HepG2 (cell line): ENCODE measurements around the gene CPM. TPM values are rescaled to one million over a fixed set of nuclear protein-coding genes. Genes with fewer than 3 reads are reported as not detected.
A peak's percentile ranks its signal among the peaks of the same experiment; 100 is the strongest.

Experiments
- FOXP1 ChIP-seq, 2 experiments: fragments of 450-650 bp in 1 of 2; IDR thresholded peaks; 2 replicates each; pipeline ENCODE4 v1.6.1; 2017 to 2018; ENCODE audit warnings: antibody characterized with exemption in 1 of 2
- GABPA ChIP-seq, 2 experiments: IDR thresholded peaks; 2 replicates each; pipeline ENCODE4 v1.6.1; 2011 to 2016; ENCODE audit warnings: low read depth in 2 of 2, low read length in 1 of 2, missing biosample characterization in 1 of 2, missing genetic modification characterization in 1 of 2
- GATAD2A ChIP-seq: IDR thresholded peaks from 2 replicates; pipeline ENCODE4 v1.6.1; 2016
- GFI1 ChIP-seq: sonication (generic); formaldehyde crosslinking; IDR thresholded peaks from 2 replicates; pipeline ENCODE4 v1.5.0; 2020; ENCODE audit warnings: missing genetic modification reagents, mild to moderate bottlenecking, borderline replicate concordance
- HDAC2 ChIP-seq: sonication (generic); formaldehyde crosslinking; IDR thresholded peaks from 2 replicates; pipeline ENCODE4 v1.4.0; 2020; ENCODE audit warnings: missing genetic modification reagents
- IRX3 ChIP-seq: sonication (generic); formaldehyde crosslinking; IDR thresholded peaks from 2 replicates; pipeline ENCODE4 v1.8.1; 2023; ENCODE audit warnings: mild to moderate bottlenecking, low read depth, missing genetic modification reagents, borderline replicate concordance
- NR1H2 ChIP-seq: sonication (generic); formaldehyde crosslinking; IDR thresholded peaks from 2 replicates; pipeline ENCODE4 v1.8.1; 2022; ENCODE audit warnings: low read depth, missing genetic modification reagents, borderline replicate concordance
- PHF5A ChIP-seq: IDR thresholded peaks from one replicate; pipeline ENCODE4 v1.6.1; 2018; ENCODE audit warnings: low read depth, missing genetic modification reagents; ENCODE audit not compliant: unreplicated experiment
- RARA ChIP-seq: IDR thresholded peaks from 2 replicates; pipeline ENCODE4 v1.6.1; 2016; ENCODE audit warnings: missing genetic modification reagents, missing compliant biosample characterization
- SOX6 ChIP-seq, 2 experiments: fragments of 450-650 bp in 1 of 2; sonication (generic) in 1 of 2; formaldehyde crosslinking in 1 of 2; IDR thresholded peaks; 2 replicates each; pipeline versions ENCODE4 v1.4.0 to v1.6.1; 2017 to 2020; ENCODE audit warnings: antibody characterized with exemption in 1 of 2, mild to moderate bottlenecking in 1 of 2, missing genetic modification reagents in 1 of 2
- ZC3H13 ChIP-seq: sonication (generic); formaldehyde crosslinking; IDR thresholded peaks from 2 replicates; pipeline ENCODE4 v1.8.1; 2023; ENCODE audit warnings: mild to moderate bottlenecking, missing genetic modification reagents, moderate library complexity
- ZFP1 ChIP-seq: IDR thresholded peaks from 2 replicates; pipeline ENCODE4 v1.6.1; 2016
- ZNF30 ChIP-seq: sonication (generic); formaldehyde crosslinking; IDR thresholded peaks from 2 replicates; pipeline ENCODE4 v1.5.0; 2020; ENCODE audit warnings: mild to moderate bottlenecking, missing genetic modification reagents
- ZNF772 ChIP-seq: sonication (generic); formaldehyde crosslinking; IDR thresholded peaks from 2 replicates; pipeline ENCODE4 v1.5.0; 2020; ENCODE audit warnings: mild to moderate bottlenecking, missing genetic modification reagents
- ZNF780A ChIP-seq: sonication (generic); formaldehyde crosslinking; IDR thresholded peaks from 2 replicates; pipeline ENCODE4 v1.8.0; 2022; ENCODE audit warnings: mild to moderate bottlenecking, missing genetic modification reagents, moderate library complexity
- ZNF782 ChIP-seq: sonication (generic); formaldehyde crosslinking; IDR thresholded peaks from 2 replicates; pipeline ENCODE4 v1.4.0; 2020; ENCODE audit warnings: missing genetic modification reagents, mild to moderate bottlenecking, borderline replicate concordance
- ZNF792 ChIP-seq: IDR thresholded peaks from 2 replicates; pipeline ENCODE4 v1.6.1; 2016
- ZNF878 ChIP-seq: sonication (generic); formaldehyde crosslinking; IDR thresholded peaks from 2 replicates; pipeline ENCODE4 v1.8.1; 2023; ENCODE audit warnings: mild to moderate bottlenecking, missing genetic modification reagents, moderate library complexity
- polyA plus RNA-seq, 8 experiments: library from polyadenylated mRNA; depleted of rRNA in 3 of 8; stranded (reverse) in 7 of 8; unstranded in 1 of 8; fragments of >200 nt; fragmentation: Illumina TruSeq in 4 of 8; extraction: Trizol in 4 of 8; gene quantifications; 2 replicates each; pipeline versions ENCODE4 v1.2.1 to v1.2.3, GENCODE V29; 2011 to 2016; ENCODE audit warnings: low read depth in 4 of 8, missing spikeins in 1 of 8, mixed read lengths in 1 of 8; ENCODE audit not compliant: insufficient read depth in 1 of 8
- total RNA-seq, 5 experiments: library from RNA; depleted of rRNA; stranded (reverse); fragments of >200 nt; fragmentation: Illumina TruSeq; extraction: Trizol; gene quantifications; 2 replicates each; pipeline ENCODE4 v1.2.3, GENCODE V29; 2016; ENCODE audit warnings: low read depth in 1 of 5
- TF ChIP-seq, protein P1 (sequence below): sonication (generic); formaldehyde crosslinking; IDR thresholded peaks from 2 replicates; pipeline ENCODE4 v1.5.0; 2020; ENCODE audit warnings: mild to moderate bottlenecking, missing genetic modification reagents, borderline replicate concordance
- TF ChIP-seq, protein P2 (sequence below): sonication (generic); formaldehyde crosslinking; IDR thresholded peaks from 2 replicates; pipeline ENCODE4 v1.4.0; 2020; ENCODE audit warnings: missing genetic modification reagents, low read depth, mild to moderate bottlenecking, borderline replicate concordance
- TF ChIP-seq, protein P3 (sequence below): sonication (generic); formaldehyde crosslinking; IDR thresholded peaks from 2 replicates; pipeline ENCODE4 v1.4.0; 2020; ENCODE audit warnings: mild to moderate bottlenecking, missing genetic modification reagents, borderline replicate concordance

The CPM gene
- total and polyA plus RNA-seq, 2 of the 13 experiments (the other 11 are each of a cell fraction or from before 2014, with no cell fraction given), result not detected

DNA sequence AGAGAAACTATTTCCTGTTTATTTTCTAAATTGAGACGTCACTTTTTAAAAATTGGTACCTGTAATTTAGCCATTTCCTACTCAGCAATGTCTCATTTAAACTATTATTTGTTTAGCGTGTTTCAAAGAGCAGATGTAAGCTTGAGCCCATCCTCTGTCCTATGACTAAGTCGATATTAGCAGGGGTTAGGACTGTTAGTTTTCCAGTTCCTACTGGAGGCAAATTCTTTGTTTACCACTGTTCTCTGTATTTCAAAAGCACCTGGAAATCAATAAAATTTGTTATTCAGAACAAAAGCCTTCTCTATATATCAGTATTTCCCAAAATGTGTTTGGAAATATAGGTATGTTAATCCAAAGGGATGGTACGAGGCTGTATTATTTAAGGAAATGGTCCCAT lies 82.6 kb downstream of the CPM start (continued):
- TF ChIP-seq, protein P1, sequence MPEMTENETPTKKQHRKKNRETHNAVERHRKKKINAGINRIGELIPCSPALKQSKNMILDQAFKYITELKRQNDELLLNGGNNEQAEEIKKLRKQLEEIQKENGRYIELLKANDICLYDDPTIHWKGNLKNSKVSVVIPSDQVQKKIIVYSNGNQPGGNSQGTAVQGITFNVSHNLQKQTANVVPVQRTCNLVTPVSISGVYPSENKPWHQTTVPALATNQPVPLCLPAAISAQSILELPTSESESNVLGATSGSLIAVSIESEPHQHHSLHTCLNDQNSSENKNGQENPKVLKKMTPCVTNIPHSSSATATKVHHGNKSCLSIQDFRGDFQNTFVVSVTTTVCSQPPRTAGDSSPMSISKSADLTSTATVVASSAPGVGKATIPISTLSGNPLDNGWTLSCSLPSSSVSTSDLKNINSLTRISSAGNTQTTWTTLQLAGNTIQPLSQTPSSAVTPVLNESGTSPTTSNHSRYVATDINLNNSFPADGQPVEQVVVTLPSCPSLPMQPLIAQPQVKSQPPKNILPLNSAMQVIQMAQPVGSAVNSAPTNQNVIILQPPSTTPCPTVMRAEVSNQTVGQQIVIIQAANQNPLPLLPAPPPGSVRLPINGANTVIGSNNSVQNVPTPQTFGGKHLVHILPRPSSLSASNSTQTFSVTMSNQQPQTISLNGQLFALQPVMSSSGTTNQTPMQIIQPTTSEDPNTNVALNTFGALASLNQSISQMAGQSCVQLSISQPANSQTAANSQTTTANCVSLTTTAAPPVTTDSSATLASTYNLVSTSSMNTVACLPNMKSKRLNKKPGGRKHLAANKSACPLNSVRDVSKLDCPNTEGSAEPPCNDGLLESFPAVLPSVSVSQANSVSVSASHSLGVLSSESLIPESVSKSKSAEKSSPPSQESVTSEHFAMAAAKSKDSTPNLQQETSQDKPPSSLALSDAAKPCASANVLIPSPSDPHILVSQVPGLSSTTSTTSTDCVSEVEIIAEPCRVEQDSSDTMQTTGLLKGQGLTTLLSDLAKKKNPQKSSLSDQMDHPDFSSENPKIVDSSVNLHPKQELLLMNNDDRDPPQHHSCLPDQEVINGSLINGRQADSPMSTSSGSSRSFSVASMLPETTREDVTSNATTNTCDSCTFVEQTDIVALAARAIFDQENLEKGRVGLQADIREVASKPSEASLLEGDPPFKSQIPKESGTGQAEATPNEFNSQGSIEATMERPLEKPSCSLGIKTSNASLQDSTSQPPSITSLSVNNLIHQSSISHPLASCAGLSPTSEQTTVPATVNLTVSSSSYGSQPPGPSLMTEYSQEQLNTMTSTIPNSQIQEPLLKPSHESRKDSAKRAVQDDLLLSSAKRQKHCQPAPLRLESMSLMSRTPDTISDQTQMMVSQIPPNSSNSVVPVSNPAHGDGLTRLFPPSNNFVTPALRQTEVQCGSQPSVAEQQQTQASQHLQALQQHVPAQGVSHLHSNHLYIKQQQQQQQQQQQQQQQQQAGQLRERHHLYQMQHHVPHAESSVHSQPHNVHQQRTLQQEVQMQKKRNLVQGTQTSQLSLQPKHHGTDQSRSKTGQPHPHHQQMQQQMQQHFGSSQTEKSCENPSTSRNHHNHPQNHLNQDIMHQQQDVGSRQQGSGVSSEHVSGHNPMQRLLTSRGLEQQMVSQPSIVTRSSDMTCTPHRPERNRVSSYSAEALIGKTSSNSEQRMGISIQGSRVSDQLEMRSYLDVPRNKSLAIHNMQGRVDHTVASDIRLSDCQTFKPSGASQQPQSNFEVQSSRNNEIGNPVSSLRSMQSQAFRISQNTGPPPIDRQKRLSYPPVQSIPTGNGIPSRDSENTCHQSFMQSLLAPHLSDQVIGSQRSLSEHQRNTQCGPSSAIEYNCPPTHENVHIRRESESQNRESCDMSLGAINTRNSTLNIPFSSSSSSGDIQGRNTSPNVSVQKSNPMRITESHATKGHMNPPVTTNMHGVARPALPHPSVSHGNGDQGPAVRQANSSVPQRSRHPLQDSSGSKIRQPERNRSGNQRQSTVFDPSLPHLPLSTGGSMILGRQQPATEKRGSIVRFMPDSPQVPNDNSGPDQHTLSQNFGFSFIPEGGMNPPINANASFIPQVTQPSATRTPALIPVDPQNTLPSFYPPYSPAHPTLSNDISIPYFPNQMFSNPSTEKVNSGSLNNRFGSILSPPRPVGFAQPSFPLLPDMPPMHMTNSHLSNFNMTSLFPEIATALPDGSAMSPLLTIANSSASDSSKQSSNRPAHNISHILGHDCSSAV (CRISPR knock-in tag), result no peak
- TF ChIP-seq FOXP1 (IDR thresholded peaks at IDR 0.05), result no peak
- TF ChIP-seq FOXP1 (CRISPR knock-in tag; IDR thresholded peaks at IDR 0.05), result peak; percentile 45; the same call in 1 of the 2 replicates
- no peak for TF ChIP-seq ZNF30
- TF ChIP-seq ZC3H13, result no peak
- peak; percentile 15; the same call in 1 of the 2 replicates for TF ChIP-seq RARA (CRISPR knock-in tag)
- TF ChIP-seq SOX6 (IDR thresholded peaks at IDR 0.05), result no peak
- TF ChIP-seq SOX6 (CRISPR knock-in tag; IDR thresholded peaks at IDR 0.05), result peak; percentile 80
- TF ChIP-seq, protein P2, sequence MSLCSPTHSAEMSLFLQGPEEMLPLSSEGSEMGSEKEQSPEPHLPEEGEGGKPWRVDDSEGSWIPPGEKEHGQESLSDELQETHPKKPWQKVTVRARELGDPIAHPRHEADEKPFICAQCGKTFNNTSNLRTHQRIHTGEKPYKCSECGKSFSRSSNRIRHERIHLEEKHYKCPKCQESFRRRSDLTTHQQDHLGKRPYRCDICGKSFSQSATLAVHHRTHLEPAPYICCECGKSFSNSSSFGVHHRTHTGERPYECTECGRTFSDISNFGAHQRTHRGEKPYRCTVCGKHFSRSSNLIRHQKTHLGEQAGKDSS (CRISPR knock-in tag), result no peak
- TF ChIP-seq PHF5A (CRISPR knock-in tag), result no peak
- no peak for TF ChIP-seq ZFP1 (CRISPR knock-in tag)
- TF ChIP-seq, protein P3, sequence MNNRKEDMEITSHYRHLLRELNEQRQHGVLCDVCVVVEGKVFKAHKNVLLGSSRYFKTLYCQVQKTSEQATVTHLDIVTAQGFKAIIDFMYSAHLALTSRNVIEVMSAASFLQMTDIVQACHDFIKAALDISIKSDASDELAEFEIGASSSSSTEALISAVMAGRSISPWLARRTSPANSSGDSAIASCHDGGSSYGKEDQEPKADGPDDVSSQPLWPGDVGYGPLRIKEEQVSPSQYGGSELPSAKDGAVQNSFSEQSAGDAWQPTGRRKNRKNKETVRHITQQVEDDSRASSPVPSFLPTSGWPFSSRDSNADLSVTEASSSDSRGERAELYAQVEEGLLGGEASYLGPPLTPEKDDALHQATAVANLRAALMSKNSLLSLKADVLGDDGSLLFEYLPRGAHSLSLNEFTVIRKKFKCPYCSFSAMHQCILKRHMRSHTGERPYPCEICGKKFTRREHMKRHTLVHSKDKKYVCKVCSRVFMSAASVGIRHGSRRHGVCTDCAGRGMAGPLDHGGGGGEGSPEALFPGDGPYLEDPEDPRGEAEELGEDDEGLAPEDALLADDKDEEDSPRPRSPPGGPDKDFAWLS (CRISPR knock-in tag), result no peak
- no peak for TF ChIP-seq GABPA (IDR thresholded peaks at IDR 0.05; ENCODE audit: low read depth, low read length)
- no peak for TF ChIP-seq GABPA (CRISPR knock-in tag; IDR thresholded peaks at IDR 0.05; ENCODE audit: low read depth)
- no peak for TF ChIP-seq ZNF878
- no peak for TF ChIP-seq IRX3 (CRISPR knock-in tag)
- no peak for TF ChIP-seq ZNF772 (CRISPR knock-in tag)
- no peak for TF ChIP-seq ZNF792
- no peak for TF ChIP-seq HDAC2 (CRISPR knock-in tag)
- peak; percentile 58; the same call in 1 of the 2 replicates for TF ChIP-seq GATAD2A (CRISPR knock-in tag)
- no peak for TF ChIP-seq NR1H2 (CRISPR knock-in tag)
- no peak for TF ChIP-seq ZNF780A (CRISPR knock-in tag)
- TF ChIP-seq GFI1 (CRISPR knock-in tag), result no peak
- TF ChIP-seq ZNF782 (CRISPR knock-in tag), result no peak
